H9 (cell line): ENCODE data around the gene ANGPTL8. TPM values are rescaled to one million over a fixed set of nuclear protein-coding genes. Genes with fewer than 3 reads are reported as not detected.

Experiments used
- DNase-seq: peaks from one replicate; pipeline ENCODE4 v3.0.0-alpha.2; 2017
- H2AFZ ChIP-seq: one replicate; pipeline ENCODE4 v1.6.1; 2013; ENCODE audit warnings: mild to moderate bottlenecking, low read length, control low read depth, moderate library complexity
- H2AK5ac ChIP-seq: 2 replicates; pipeline ENCODE4 v1.6.1; 2013; ENCODE audit warnings: low read length, control low read depth, mixed read lengths; ENCODE audit not compliant: insufficient read length
- H2BK120ac ChIP-seq: one replicate; pipeline ENCODE4 v1.6.1; 2013; ENCODE audit warnings: low read depth, mild to moderate bottlenecking, low read length, control low read depth, inconsistent platforms; ENCODE audit not compliant: poor library complexity, severe bottlenecking
- H2BK12ac ChIP-seq: 2 replicates; pipeline ENCODE4 v1.6.1; 2013; ENCODE audit warnings: low read length, control low read depth, mixed read lengths, low read depth; ENCODE audit not compliant: insufficient read length
- H2BK15ac ChIP-seq: 2 replicates; pipeline ENCODE4 v1.6.1; 2013; ENCODE audit warnings: low read depth, low read length, control low read depth
- H2BK20ac ChIP-seq: one replicate; pipeline ENCODE4 v1.6.1; 2013; ENCODE audit warnings: low read depth, mild to moderate bottlenecking, low read length, control low read depth, inconsistent platforms; ENCODE audit not compliant: poor library complexity, severe bottlenecking
- H2BK5ac ChIP-seq: 2 replicates; pipeline ENCODE4 v1.6.1; 2013; ENCODE audit warnings: low read length, control low read depth, mixed read lengths; ENCODE audit not compliant: insufficient read length
- H3K14ac ChIP-seq: 2 replicates; pipeline ENCODE4 v1.6.1; 2013; ENCODE audit warnings: low read length, control low read depth; ENCODE audit not compliant: insufficient read depth
- H3K18ac ChIP-seq: 2 replicates; pipeline ENCODE4 v1.6.1; 2013; ENCODE audit warnings: low read depth, mild to moderate bottlenecking, mixed read lengths, low read length, control low read depth; ENCODE audit not compliant: insufficient read length
- H3K23ac ChIP-seq: 2 replicates; pipeline ENCODE4 v1.6.1; 2013; ENCODE audit warnings: low read length, control low read depth, mixed read lengths, low read depth; ENCODE audit not compliant: insufficient read length
- H3K23me2 ChIP-seq: 2 replicates; pipeline ENCODE4 v1.6.1; 2013; ENCODE audit warnings: low read depth, mild to moderate bottlenecking, mixed read lengths, low read length, control low read depth; ENCODE audit not compliant: insufficient read length, poor library complexity, severe bottlenecking
- H3K27ac ChIP-seq: 2 replicates; pipeline ENCODE4 v1.5.1; 2013; ENCODE audit warnings: low read length, control low read depth, mixed read lengths, low read depth; ENCODE audit not compliant: insufficient read length
- H3K27me3 ChIP-seq: 2 replicates; pipeline ENCODE4 v1.6.1; 2013; ENCODE audit warnings: low read length, control low read depth, inconsistent platforms; ENCODE audit not compliant: insufficient read depth
- H3K4ac ChIP-seq: 2 replicates; pipeline ENCODE4 v1.6.1; 2013; ENCODE audit warnings: low read depth, mild to moderate bottlenecking, control low read depth, inconsistent platforms, low read length, moderate library complexity
- H3K4me1 ChIP-seq: 2 replicates; pipeline ENCODE4 v1.6.1; 2013; ENCODE audit warnings: low read length, control low read depth, inconsistent platforms; ENCODE audit not compliant: insufficient read depth
- H3K4me2 ChIP-seq: 2 replicates; pipeline ENCODE4 v1.6.1; 2013; ENCODE audit warnings: low read length, control low read depth, mixed read lengths; ENCODE audit not compliant: insufficient read length, insufficient read depth
- H3K56ac ChIP-seq: 2 replicates; pipeline ENCODE4 v1.6.1; 2013; ENCODE audit warnings: low read depth, mild to moderate bottlenecking, mixed read lengths, low read length, control low read depth; ENCODE audit not compliant: insufficient read length
- H3K79me1 ChIP-seq: 2 replicates; pipeline ENCODE4 v1.6.1; 2013; ENCODE audit warnings: low read depth, mild to moderate bottlenecking, moderate library complexity, low read length, control low read depth, inconsistent platforms; ENCODE audit not compliant: insufficient read depth, poor library complexity, severe bottlenecking
- H3K79me2 ChIP-seq: 2 replicates; pipeline ENCODE4 v1.6.1; 2013; ENCODE audit warnings: low read length, control low read depth, inconsistent platforms; ENCODE audit not compliant: insufficient read depth
- H3K9ac ChIP-seq: 2 replicates; pipeline ENCODE4 v1.6.1; 2013; ENCODE audit warnings: low read length, control low read depth, mixed read lengths; ENCODE audit not compliant: insufficient read length; ENCODE audit errors: extremely low read depth
- H3K9me3 ChIP-seq: one replicate; pipeline ENCODE4 v1.6.1; 2013; ENCODE audit warnings: low read depth, low read length, inconsistent platforms; ENCODE audit not compliant: control insufficient read depth
- H3T11ph ChIP-seq: one replicate; pipeline ENCODE4 v1.6.1; 2013; ENCODE audit warnings: mild to moderate bottlenecking, low read length, control low read depth, inconsistent platforms
- H4K20me1 ChIP-seq: one replicate; pipeline ENCODE4 v1.6.1; 2013; ENCODE audit not compliant: control insufficient read depth, insufficient read length, insufficient read depth
- H4K5ac ChIP-seq: 2 replicates; pipeline ENCODE4 v1.6.1; 2013; ENCODE audit warnings: low read depth, mild to moderate bottlenecking, mixed read lengths, low read length, control low read depth; ENCODE audit not compliant: insufficient read length
- H4K8ac ChIP-seq: replicated peaks from 2 replicates; pipeline ENCODE4 v1.6.1; 2013; ENCODE audit warnings: low read length, control low read depth, mixed read lengths, low read depth; ENCODE audit not compliant: insufficient read length
- H4K91ac ChIP-seq: 2 replicates; pipeline ENCODE4 v1.6.1; 2013; ENCODE audit warnings: low read depth, mild to moderate bottlenecking, moderate library complexity, mixed read lengths, low read length, control low read depth; ENCODE audit not compliant: insufficient read length
- H3K27ac Mint-ChIP-seq, 3 experiments: 2 replicates in 2 of 3; 3 replicates in 1 of 3; pipeline ENCODE4 v1.8.0; 2020 to 2021; ENCODE audit warnings: mixed read lengths in 3 of 3, mild to moderate bottlenecking in 1 of 3, moderate library complexity in 1 of 3
- H3K27me3 Mint-ChIP-seq: 2 replicates; pipeline ENCODE4 v1.8.0; 2021; ENCODE audit warnings: low read depth, mild to moderate bottlenecking, moderate library complexity, mixed read lengths
- H3K36me3 Mint-ChIP-seq, 3 experiments: 2 replicates in 2 of 3; 3 replicates in 1 of 3; pipeline ENCODE4 v1.8.0; 2020 to 2021; ENCODE audit warnings: low read depth in 3 of 3, mixed read lengths in 3 of 3; ENCODE audit not compliant: insufficient read depth in 1 of 3
- H3K4me1 Mint-ChIP-seq, 2 experiments: 2 replicates each; pipeline ENCODE4 v1.8.0; 2020; ENCODE audit warnings: mixed read lengths in 2 of 2
- H3K4me3 Mint-ChIP-seq, 2 experiments: 2 replicates in 1 of 2; 3 replicates in 1 of 2; pipeline ENCODE4 v1.8.0; 2020 to 2021; ENCODE audit warnings: mild to moderate bottlenecking in 2 of 2, mixed read lengths in 2 of 2, moderate library complexity in 1 of 2
- H3K9me3 Mint-ChIP-seq, 2 experiments: 2 replicates in 1 of 2; 3 replicates in 1 of 2; pipeline ENCODE4 v1.8.0; 2020; ENCODE audit warnings: mild to moderate bottlenecking in 2 of 2, mixed read lengths in 2 of 2, moderate library complexity in 1 of 2
- CTCF ChIP-seq: fragments of 200-600 bp; sonication (generic); conservative IDR thresholded peaks from 3 replicates; pipeline ENCODE4 v1.8.0; 2021; ENCODE audit warnings: antibody characterized with exemption, mild to moderate bottlenecking
- WGBS: extraction: QIAGEN DNeasy Blood & Tissue Kit; methylation state at CpG from one replicate; pipeline ENCODE4 v1.1.7; 2013; ENCODE audit warnings: missing lambda C conversion rate, low lambda C conversion rate, mixed read lengths; ENCODE audit not compliant: insufficient read length; ENCODE audit errors: extremely low coverage; 5-methylcytosine and 5-hydroxymethylcytosine counted together
- total RNA-seq: library from RNA; stranded (reverse); gene quantifications from 2 replicates; pipeline ENCODE4 v1.2.1, GENCODE V29; 2021

Gene ANGPTL8
- total RNA-seq, 1 experiment from 2014 or later: not detected

- Histone ChIP-seq H4K91ac (no peak overlapping the region), H2BK20ac (no peak overlapping the region), H2BK12ac (no peak overlapping the region), H2BK120ac (no peak overlapping the region), H3K9ac (no peak overlapping the region), H2BK15ac (no peak overlapping the region), H3K27me3 (no peaks in the 10 kb centered on the region), H4K5ac (no peak overlapping the region), H2AK5ac (no peak overlapping the region), H3T11ph (no peak overlapping the region), H4K8ac (no peak overlapping the region), H3K14ac (no peak overlapping the region), H3K23ac (no peak overlapping the region), H3K18ac (no peak overlapping the region), H2AFZ (no peak overlapping the region), H2BK5ac (no peak overlapping the region), H3K79me2 (no peaks in the 10 kb centered on the region), H3K4me2 (no peak overlapping the region), H3K27ac (no peak overlapping the region), H3K4me1 (no peaks in the 10 kb centered on the region), H3K9me3 (no peaks in the 10 kb centered on the region), H4K20me1 (peaks cover 3% of the 10 kb centered on the region), H3K23me2 (no peaks in the 10 kb centered on the region), H3K4ac (no peak overlapping the region), H3K79me1 (no peaks in the 10 kb centered on the region), H3K56ac (no peak overlapping the region)
- peaks cover 14 to 43% (median 39%) of the 10 kb centered on the region in 3 experiments; a peak in 6 of 7 replicates for H3K36me3 Mint-ChIP-seq
- TF ChIP-seq CTCF: no peak
- WGBS: no CpG with 5 or more reads among the region's 4 CpGs
- H3K4me1 Mint-ChIP-seq: peaks cover 0 to 4% of the 10 kb centered on the region in 2 experiments; a peak in 1 of 4 replicates
- no peak overlapping the region for H3K4me3 Mint-ChIP-seq
- no peaks in the 10 kb centered on the region for H3K9me3 Mint-ChIP-seq
- no peak overlapping the region for H3K27ac Mint-ChIP-seq
- no peaks in the 10 kb centered on the region for H3K27me3 Mint-ChIP-seq
- no peak for DNase-seq
Measured at GRCh38 chr19:11251217-11251616, 11.8 kb downstream of the ANGPTL8 start.
